ENCODE results near the gene KRT13. TPM values are rescaled to one million over a fixed set of nuclear protein-coding genes. Genes with fewer than 3 reads are reported as not detected.
A peak's percentile ranks its signal among the peaks of the same experiment; 100 is the strongest.

Gene KRT13
- polyA plus RNA-seq, 1 donor (not counting 4 experiments of a cell fraction or from before 2014, with no cell fraction given), result 24.0 TPM

- dilution Hi-C loops (cut with MboI; ENCODE audit: extremely low pct_ligation_motif_present, low sequenced_read_pairs), result no loop called here
- Histone ChIP-seq H3K27ac (ENCODE audit: control insufficient read depth, insufficient read depth, low read length) (no peak overlapping the region), H3K9me3 (ENCODE audit: control insufficient read depth, low read depth, low read length) (no peaks in the 10 kb centered on the region), H3K27me3 (ENCODE audit: control insufficient read depth, extremely low read depth, insufficient read depth, low read length) (no peaks in the 10 kb centered on the region), H3K79me2 (ENCODE audit: control insufficient read depth, insufficient read depth, low read length) (no peaks in the 10 kb centered on the region), H3K36me3 (ENCODE audit: control insufficient read depth in 2 of 2, extremely low read depth in 1 of 2, insufficient read depth in 2 of 2, low read length in 2 of 2) (no peaks in the 10 kb centered on the region), H3K9me1 (ENCODE audit: control insufficient read depth, extremely low read depth, insufficient read depth, low read length) (peaks cover under 1% of the 10 kb centered on the region), H2AFZ (ENCODE audit: control insufficient read depth, low read length) (no peak overlapping the region), H3K9ac (ENCODE audit: control insufficient read depth, extremely low read depth, insufficient read depth, low read length) (no peak overlapping the region), H3K4me2 (ENCODE audit: control insufficient read depth, extremely low read depth, insufficient read depth, low read depth, low read length) (peak overlapping the region; percentile 10), H4K20me1 (ENCODE audit: control insufficient read depth, extremely low read depth, insufficient read depth, low read length) (no peaks in the 10 kb centered on the region), H3K4me1 (ENCODE audit: control insufficient read depth, extremely low read depth, insufficient read depth, low read length) (peaks cover 14% of the 10 kb centered on the region), H3K4me3 (ENCODE audit: control insufficient read depth in 2 of 3, extremely low read depth in 1 of 3, insufficient read depth in 2 of 3, low read depth in 1 of 3, low read length in 3 of 3) (no peak overlapping the region)
- peak; percentile 39 for FAIRE-seq
- no peak for DNase-seq (ENCODE audit: low read depth, low spot score)
- TF ChIP-seq, protein P1, sequence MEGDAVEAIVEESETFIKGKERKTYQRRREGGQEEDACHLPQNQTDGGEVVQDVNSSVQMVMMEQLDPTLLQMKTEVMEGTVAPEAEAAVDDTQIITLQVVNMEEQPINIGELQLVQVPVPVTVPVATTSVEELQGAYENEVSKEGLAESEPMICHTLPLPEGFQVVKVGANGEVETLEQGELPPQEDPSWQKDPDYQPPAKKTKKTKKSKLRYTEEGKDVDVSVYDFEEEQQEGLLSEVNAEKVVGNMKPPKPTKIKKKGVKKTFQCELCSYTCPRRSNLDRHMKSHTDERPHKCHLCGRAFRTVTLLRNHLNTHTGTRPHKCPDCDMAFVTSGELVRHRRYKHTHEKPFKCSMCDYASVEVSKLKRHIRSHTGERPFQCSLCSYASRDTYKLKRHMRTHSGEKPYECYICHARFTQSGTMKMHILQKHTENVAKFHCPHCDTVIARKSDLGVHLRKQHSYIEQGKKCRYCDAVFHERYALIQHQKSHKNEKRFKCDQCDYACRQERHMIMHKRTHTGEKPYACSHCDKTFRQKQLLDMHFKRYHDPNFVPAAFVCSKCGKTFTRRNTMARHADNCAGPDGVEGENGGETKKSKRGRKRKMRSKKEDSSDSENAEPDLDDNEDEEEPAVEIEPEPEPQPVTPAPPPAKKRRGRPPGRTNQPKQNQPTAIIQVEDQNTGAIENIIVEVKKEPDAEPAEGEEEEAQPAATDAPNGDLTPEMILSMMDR (optimal IDR thresholded peaks at IDR 0.05 in 1 of 3, IDR thresholded peaks at IDR 0.05 in 1 of 3, conservative IDR thresholded peaks at IDR 0.05 in 1 of 3; ENCODE audit: extremely low read depth in 1 of 3, insufficient read depth in 2 of 3, low read length in 3 of 3), result no peak
- no peak for TF ChIP-seq EZH2 (IDR thresholded peaks at IDR 0.05; ENCODE audit: low read length)
These were observed 2.0 kb upstream of the KRT13 start for GRCh38 chr17:41507315-41507880.

DNA sequence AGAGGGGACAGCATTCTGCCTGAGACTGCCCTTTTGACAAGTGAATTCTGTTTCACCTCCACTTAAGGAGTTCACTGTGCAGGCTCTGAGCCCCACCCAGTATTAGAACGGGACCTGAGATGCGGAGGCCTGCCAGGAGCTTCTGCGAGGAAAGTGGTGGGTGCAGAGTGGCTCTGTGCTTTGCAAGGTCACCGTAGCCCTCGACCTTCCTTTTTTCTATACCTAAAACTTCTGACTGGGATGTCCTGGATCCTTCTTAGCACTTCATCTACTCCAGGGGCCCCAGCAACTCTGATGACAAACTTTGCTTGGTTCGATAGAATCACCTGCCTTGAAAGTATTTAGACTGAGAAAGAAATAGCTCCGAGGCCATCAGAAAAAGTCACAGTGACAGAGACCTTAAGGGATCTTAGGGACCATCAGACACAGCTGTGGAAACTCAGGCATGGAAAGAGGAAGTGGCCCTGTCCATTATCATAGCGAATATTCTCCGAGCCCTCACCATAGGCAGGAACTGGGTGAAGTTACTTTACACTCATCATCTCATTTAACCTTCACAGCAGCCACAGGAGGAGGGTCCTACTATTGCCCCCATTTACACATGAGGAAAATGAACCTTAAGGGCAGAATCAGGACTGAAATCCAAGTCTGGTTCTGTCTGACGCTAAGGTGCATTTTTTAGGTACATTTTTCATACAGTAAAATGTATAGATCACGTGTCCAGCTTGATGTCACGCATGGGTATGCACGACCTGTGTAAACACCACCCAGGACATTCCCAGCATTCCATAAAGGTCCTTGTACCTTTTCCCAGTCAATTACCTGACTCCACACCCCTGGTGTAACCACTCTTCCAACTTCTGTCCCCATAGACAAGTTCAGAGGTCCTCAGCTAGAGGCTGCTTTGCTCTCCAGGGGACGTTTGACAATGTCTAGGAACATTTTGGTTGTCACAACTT, 676 bp upstream of the KRT13 start:
- Histone ChIP-seq H3K4me3 (ENCODE audit: control insufficient read depth in 2 of 3, extremely low read depth in 1 of 3, insufficient read depth in 2 of 3, low read depth in 1 of 3, low read length in 3 of 3) (no peak overlapping the region), H3K27ac (ENCODE audit: control insufficient read depth, insufficient read depth, low read length) (no peak overlapping the region), H3K27me3 (ENCODE audit: control insufficient read depth, extremely low read depth, insufficient read depth, low read length) (no peaks in the 10 kb centered on the region), H3K9me1 (ENCODE audit: control insufficient read depth, extremely low read depth, insufficient read depth, low read length) (no peaks in the 10 kb centered on the region), H3K4me1 (ENCODE audit: control insufficient read depth, extremely low read depth, insufficient read depth, low read length) (peaks cover 14% of the 10 kb centered on the region), H3K9ac (ENCODE audit: control insufficient read depth, extremely low read depth, insufficient read depth, low read length) (no peak overlapping the region), H2AFZ (ENCODE audit: control insufficient read depth, low read length) (no peak overlapping the region), H4K20me1 (ENCODE audit: control insufficient read depth, extremely low read depth, insufficient read depth, low read length) (no peaks in the 10 kb centered on the region), H3K4me2 (ENCODE audit: control insufficient read depth, extremely low read depth, insufficient read depth, low read depth, low read length) (no peak overlapping the region), H3K9me3 (ENCODE audit: control insufficient read depth, low read depth, low read length) (no peaks in the 10 kb centered on the region), H3K36me3 (ENCODE audit: control insufficient read depth in 2 of 2, extremely low read depth in 1 of 2, insufficient read depth in 2 of 2, low read length in 2 of 2) (no peaks in the 10 kb centered on the region), H3K79me2 (ENCODE audit: control insufficient read depth, insufficient read depth, low read length) (no peaks in the 10 kb centered on the region)
- no peak for DNase-seq (ENCODE audit: low read depth, low spot score)
- dilution Hi-C loops (cut with MboI; ENCODE audit: extremely low pct_ligation_motif_present, low sequenced_read_pairs), result no loop called here
- FAIRE-seq, result no peak
- TF ChIP-seq EZH2 (IDR thresholded peaks at IDR 0.05; ENCODE audit: low read length), result no peak
- TF ChIP-seq, protein P1 (optimal IDR thresholded peaks at IDR 0.05 in 1 of 3, IDR thresholded peaks at IDR 0.05 in 1 of 3, conservative IDR thresholded peaks at IDR 0.05 in 1 of 3; ENCODE audit: extremely low read depth in 1 of 3, insufficient read depth in 2 of 3, low read length in 3 of 3), result no peak
